Fibroblast of lung (primary cell): ENCODE measurements around the gene NOXRED1. TPM values are rescaled to one million over a fixed set of nuclear protein-coding genes. Genes with fewer than 3 reads are reported as not detected.

Experiments used
- DNase-seq, 2 donors: peaks; one replicate each; pipeline versions ENCODE4 v3.0.0 to v3.0.0-alpha.2; 2010; ENCODE audit warnings: low read depth in 2 of 2
- H2AFZ ChIP-seq: 2 replicates; pipeline ENCODE4 v1.5.1; 2012; ENCODE audit warnings: low read length, control low read depth, inconsistent platforms
- H3K27ac ChIP-seq: 2 replicates; pipeline ENCODE4 v1.5.1; 2011; ENCODE audit warnings: low read length, control low read depth; ENCODE audit not compliant: insufficient read depth
- H3K27me3 ChIP-seq: 2 replicates; pipeline ENCODE4 v1.5.1; 2011; ENCODE audit warnings: mild to moderate bottlenecking, low read length; ENCODE audit not compliant: control insufficient read depth, insufficient read depth
- H3K36me3 ChIP-seq: 2 replicates; pipeline ENCODE4 v1.5.1; 2011; ENCODE audit warnings: low read length; ENCODE audit not compliant: control insufficient read depth, insufficient read depth
- H3K4me1 ChIP-seq: 2 replicates; pipeline ENCODE4 v1.5.1; 2011; ENCODE audit warnings: low read length; ENCODE audit not compliant: control insufficient read depth, insufficient read depth; ENCODE audit errors: extremely low read depth
- H3K4me2 ChIP-seq: 2 replicates; pipeline ENCODE4 v1.5.1; 2011; ENCODE audit warnings: low read length, control low read depth; ENCODE audit not compliant: insufficient read depth; ENCODE audit errors: extremely low read depth
- H3K4me3 ChIP-seq, 4 experiments: fragments of 200-600 bp in 1 of 4; sonication (generic) in 1 of 4; replicated peaks in 1 of 4; 2 replicates each; pipeline ENCODE4 v1.5.1; 2011 to 2016; ENCODE audit warnings: low read length in 4 of 4, low read depth in 3 of 4, mild to moderate bottlenecking in 3 of 4, control low read depth in 2 of 4, inconsistent platforms in 1 of 4, mixed read lengths in 1 of 4; ENCODE audit not compliant: insufficient read depth in 1 of 4; ENCODE audit errors: control extremely low read depth in 1 of 4
- H3K79me2 ChIP-seq: 2 replicates; pipeline ENCODE4 v1.5.1; 2012; ENCODE audit warnings: mild to moderate bottlenecking, low read length, inconsistent platforms; ENCODE audit not compliant: control insufficient read depth, insufficient read depth
- H3K9ac ChIP-seq: 2 replicates; pipeline ENCODE4 v1.5.1; 2011; ENCODE audit warnings: mild to moderate bottlenecking, low read length, control low read depth; ENCODE audit not compliant: insufficient read depth
- H3K9me3 ChIP-seq: 2 replicates; pipeline ENCODE4 v1.5.1; 2012; ENCODE audit warnings: low read depth, low read length; ENCODE audit not compliant: control insufficient read depth, insufficient read depth
- H4K20me1 ChIP-seq: 2 replicates; pipeline ENCODE4 v1.5.1; 2011; ENCODE audit warnings: low read length; ENCODE audit not compliant: control insufficient read depth, insufficient read depth; ENCODE audit errors: extremely low read depth
- EZH2 ChIP-seq: IDR thresholded peaks from 2 replicates; pipeline ENCODE4 v1.5.1; 2012; ENCODE audit warnings: low read length, control low read depth, mild to moderate bottlenecking; ENCODE audit errors: missing control alignments
- polyA plus RNA-seq, 2 donors: library from polyadenylated mRNA; depleted of rRNA in 1 of 2; stranded (reverse) in 1 of 2; unstranded in 1 of 2; fragments of >200 nt; gene quantifications; 2 replicates each; pipeline ENCODE4 v1.2.1, GENCODE V29; 2011 to 2012; ENCODE audit warnings: missing spikeins in 1 of 2
- total RNA-seq: library from RNA; depleted of rRNA; stranded (reverse); fragments of >200 nt; gene quantifications from 2 replicates; pipeline ENCODE4 v1.2.1, GENCODE V29; 2014
- TF ChIP-seq, protein P1 (sequence below), 2 donors: IDR thresholded peaks in 1 of 2; conservative IDR thresholded peaks in 1 of 2; 1 replicate in 1 of 2; 2 replicates in 1 of 2; pipeline ENCODE4 v1.5.1; 2011 to 2012; ENCODE audit warnings: low read length in 2 of 2, control low read depth in 1 of 2, inconsistent platforms in 1 of 2, low read depth in 1 of 2, mild to moderate bottlenecking in 1 of 2

NOXRED1 gene
- total and polyA plus RNA-seq, 2 donors (not counting 1 experiment from before 2014, with no cell fraction given): 0.14 to 0.83 TPM

DNA sequence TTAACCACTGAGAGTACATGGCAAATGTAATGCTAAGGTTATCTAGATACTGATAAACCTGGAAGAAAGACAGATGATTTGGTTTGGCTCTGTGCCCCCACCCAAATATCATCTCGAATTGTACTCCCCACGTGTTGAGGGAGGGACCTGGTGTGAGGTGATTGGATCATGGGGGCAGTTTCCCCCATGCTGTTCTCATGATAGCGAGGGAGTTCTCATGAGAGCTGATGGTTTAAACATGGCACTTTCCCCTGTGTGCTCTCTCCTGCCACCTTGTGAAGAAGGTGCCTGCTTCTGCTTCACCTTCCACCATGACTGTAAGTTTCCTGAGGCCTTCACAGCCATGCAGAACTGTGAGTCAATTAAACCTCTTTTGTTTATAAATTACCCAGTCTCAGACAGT, 14.2 kb downstream of the NOXRED1 start:
- Histone ChIP-seq H3K4me2 (no peak overlapping the region), H4K20me1 (no peaks in the 10 kb centered on the region), H3K4me1 (no peaks in the 10 kb centered on the region), H3K9me3 (no peaks in the 10 kb centered on the region), H3K27ac (no peak overlapping the region), H3K36me3 (no peaks in the 10 kb centered on the region), H3K27me3 (no peaks in the 10 kb centered on the region), H3K9ac (no peak overlapping the region), H2AFZ (no peak overlapping the region), H3K4me3 (no peak overlapping the region), H3K79me2 (no peaks in the 10 kb centered on the region)
- no peak for TF ChIP-seq EZH2
- TF ChIP-seq, protein P1, sequence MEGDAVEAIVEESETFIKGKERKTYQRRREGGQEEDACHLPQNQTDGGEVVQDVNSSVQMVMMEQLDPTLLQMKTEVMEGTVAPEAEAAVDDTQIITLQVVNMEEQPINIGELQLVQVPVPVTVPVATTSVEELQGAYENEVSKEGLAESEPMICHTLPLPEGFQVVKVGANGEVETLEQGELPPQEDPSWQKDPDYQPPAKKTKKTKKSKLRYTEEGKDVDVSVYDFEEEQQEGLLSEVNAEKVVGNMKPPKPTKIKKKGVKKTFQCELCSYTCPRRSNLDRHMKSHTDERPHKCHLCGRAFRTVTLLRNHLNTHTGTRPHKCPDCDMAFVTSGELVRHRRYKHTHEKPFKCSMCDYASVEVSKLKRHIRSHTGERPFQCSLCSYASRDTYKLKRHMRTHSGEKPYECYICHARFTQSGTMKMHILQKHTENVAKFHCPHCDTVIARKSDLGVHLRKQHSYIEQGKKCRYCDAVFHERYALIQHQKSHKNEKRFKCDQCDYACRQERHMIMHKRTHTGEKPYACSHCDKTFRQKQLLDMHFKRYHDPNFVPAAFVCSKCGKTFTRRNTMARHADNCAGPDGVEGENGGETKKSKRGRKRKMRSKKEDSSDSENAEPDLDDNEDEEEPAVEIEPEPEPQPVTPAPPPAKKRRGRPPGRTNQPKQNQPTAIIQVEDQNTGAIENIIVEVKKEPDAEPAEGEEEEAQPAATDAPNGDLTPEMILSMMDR (conservative IDR thresholded peaks at IDR 0.05 in 1 of 2, IDR thresholded peaks at IDR 0.05 in 1 of 2; ENCODE audit: low read depth in 1 of 2, low read length in 2 of 2): peak in 1 of 2 donors; percentile 22
- peak; percentile 4 to 11 for DNase-seq

DNA sequence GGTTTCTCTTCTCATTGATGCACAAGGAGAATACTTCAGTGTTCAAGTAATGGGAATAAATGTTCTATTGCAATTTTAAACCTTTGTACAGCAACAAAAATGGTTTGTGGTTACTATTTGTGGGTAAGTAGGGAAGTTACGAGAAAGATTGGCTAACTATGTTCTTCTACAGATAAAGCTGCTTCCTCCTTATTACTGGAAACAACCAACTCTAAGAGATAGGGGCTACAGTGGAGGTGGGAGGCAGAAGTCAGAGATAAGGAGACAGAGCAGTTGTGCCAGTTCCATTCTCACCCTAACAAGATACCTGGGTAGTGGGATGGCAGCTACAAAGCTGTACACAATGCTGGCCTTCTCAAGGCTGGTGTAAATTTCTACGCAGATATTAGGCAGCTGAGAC, 16.2 kb downstream of the NOXRED1 start:
- peak in 1 of 2 donors; percentile 40 for DNase-seq
- H3K4me2 ChIP-seq: no peak overlapping the region

DNA sequence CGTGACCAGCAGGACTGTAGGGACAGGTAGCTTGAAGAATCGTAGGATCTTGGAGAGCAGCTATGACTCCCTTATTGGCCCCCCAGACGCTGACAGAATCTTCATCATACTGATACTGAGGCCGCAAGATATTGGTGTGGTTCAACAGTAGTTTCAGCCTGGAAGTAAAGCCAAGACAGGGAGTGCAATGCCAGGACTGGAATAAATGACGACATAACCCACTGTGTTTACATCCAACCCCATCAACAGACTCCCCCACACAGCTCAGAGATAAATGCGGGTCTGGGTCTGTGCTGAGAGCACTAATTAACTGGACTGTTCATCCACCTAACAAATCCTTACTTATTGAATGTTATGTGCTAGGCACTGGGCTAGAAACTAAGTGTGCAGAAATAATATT, 16.6 kb downstream of the NOXRED1 start:
- DNase-seq: peak; percentile 19 to 50
- H2AFZ ChIP-seq: no peak overlapping the region
- no peak overlapping the region for H3K9ac ChIP-seq
- H3K4me3 ChIP-seq: no peak overlapping the region
- no peaks in the 10 kb centered on the region for H3K9me3 ChIP-seq
- no peaks in the 10 kb centered on the region for H3K4me1 ChIP-seq
- no peaks in the 10 kb centered on the region for H3K36me3 ChIP-seq
- H3K4me2 ChIP-seq: no peak overlapping the region
- no peaks in the 10 kb centered on the region for H4K20me1 ChIP-seq
- TF ChIP-seq, protein P1 (conservative IDR thresholded peaks at IDR 0.05 in 1 of 2, IDR thresholded peaks at IDR 0.05 in 1 of 2; ENCODE audit: low read depth in 1 of 2, low read length in 2 of 2): no peak
- no peak for TF ChIP-seq EZH2
- no peaks in the 10 kb centered on the region for H3K27me3 ChIP-seq
- H3K79me2 ChIP-seq: no peaks in the 10 kb centered on the region
- H3K27ac ChIP-seq: no peak overlapping the region

More for the DNA sequence above, 16.2 kb downstream of the NOXRED1 start:
- no peak overlapping the region for H3K4me3 ChIP-seq
- no peaks in the 10 kb centered on the region for H3K4me1 ChIP-seq
- TF ChIP-seq EZH2: no peak
- TF ChIP-seq, protein P1 (conservative IDR thresholded peaks at IDR 0.05 in 1 of 2, IDR thresholded peaks at IDR 0.05 in 1 of 2; ENCODE audit: low read depth in 1 of 2, low read length in 2 of 2): no peak
- no peaks in the 10 kb centered on the region for H3K36me3 ChIP-seq
- no peaks in the 10 kb centered on the region for H3K27me3 ChIP-seq
- H3K9me3 ChIP-seq: no peaks in the 10 kb centered on the region
- H3K9ac ChIP-seq: no peak overlapping the region
- no peak overlapping the region for H3K27ac ChIP-seq
- no peaks in the 10 kb centered on the region for H3K79me2 ChIP-seq
- H2AFZ ChIP-seq: no peak overlapping the region
- H4K20me1 ChIP-seq: no peaks in the 10 kb centered on the region
